SK-N-SH (cell line): ENCODE data around the gene SNX32. TPM values are rescaled to one million over a fixed set of nuclear protein-coding genes. Genes with fewer than 3 reads are reported as not detected.
A peak's percentile ranks its signal among the peaks of the same experiment; 100 is the strongest.

Experiments
- CTCF ChIA-PET: fragments of 300-600, 350-600 bp; formaldehyde crosslinking; extraction: SDS; loops from one replicate; lab custom pipeline; 2021; lab: Yijun Ruan, JAX
- POLR2A ChIA-PET: fragments of 350-600 bp; sonication (Branson Sonifier 250); formaldehyde crosslinking; extraction: SDS; loops from one replicate; lab custom pipeline; 2020; ENCODE audit warnings: antibody characterized with exemption, inconsistent platforms; lab: Yijun Ruan, JAX
- DNase-seq: peaks from one replicate; pipeline ENCODE4 v3.0.0; 2012
- H2AFZ ChIP-seq: fragments of 200-600 bp; sonication (generic); 2 replicates; pipeline ENCODE4 v1.8.1; 2016; ENCODE audit warnings: antibody characterized with exemption, mild to moderate bottlenecking, low read depth
- H3F3A ChIP-seq: fragments of 200-600 bp; sonication (generic); replicated peaks from 2 replicates; pipeline ENCODE3; 2016; ENCODE audit warnings: antibody characterized with exemption, mild to moderate bottlenecking; ENCODE audit not compliant: insufficient read depth
- H3K27ac ChIP-seq, 2 experiments: fragments of 200-500 bp in 1 of 2; fragments of 200-600 bp in 1 of 2; sonication (Bioruptor generic) in 1 of 2; sonication (generic), shearing (Covaris generic) in 1 of 2; 2 replicates each; pipeline versions ENCODE4 v1.5.1 to v1.6.1; 2014 to 2016; ENCODE audit warnings: low read depth in 2 of 2, inconsistent platforms in 1 of 2, low read length in 1 of 2, mild to moderate bottlenecking in 1 of 2, mixed read lengths in 1 of 2
- H3K27me3 ChIP-seq: fragments of 200-600 bp; sonication (generic), shearing (Covaris generic); 2 replicates; pipeline ENCODE4 v1.6.1; 2016; ENCODE audit warnings: mixed run types; ENCODE audit not compliant: insufficient read depth
- H3K36me3 ChIP-seq, 2 experiments: fragments of 200-500 bp in 1 of 2; fragments of 200-600 bp in 1 of 2; sonication (Bioruptor generic) in 1 of 2; sonication (generic) in 1 of 2; replicated peaks in 1 of 2; 2 replicates each; pipeline versions ENCODE3 to v1.5.1; 2014 to 2016; ENCODE audit warnings: low read length in 1 of 2, mild to moderate bottlenecking in 1 of 2; ENCODE audit not compliant: insufficient read depth in 2 of 2, control insufficient read depth in 1 of 2
- H3K4me1 ChIP-seq, 2 experiments: fragments of 200-500 bp in 1 of 2; fragments of 200-600 bp in 1 of 2; sonication (Bioruptor generic) in 1 of 2; sonication (generic), shearing (Covaris generic) in 1 of 2; 2 replicates each; pipeline versions ENCODE4 v1.5.1 to v1.6.1; 2014 to 2016; ENCODE audit warnings: low read depth in 1 of 2, low read length in 1 of 2, mixed run types in 1 of 2; ENCODE audit not compliant: insufficient read depth in 2 of 2, control insufficient read depth in 1 of 2
- H3K4me2 ChIP-seq: fragments of 200-600 bp; sonication (generic), shearing (Covaris generic); 2 replicates; pipeline ENCODE4 v1.6.1; 2017; ENCODE audit warnings: mixed run types
- H3K4me3 ChIP-seq, 2 experiments: fragments of 200-500 bp in 1 of 2; fragments of 200-600 bp in 1 of 2; sonication (Bioruptor generic) in 1 of 2; sonication (generic), shearing (Covaris generic) in 1 of 2; 2 replicates each; pipeline versions ENCODE4 v1.5.1 to v1.8.1; 2014 to 2016; ENCODE audit warnings: low read depth in 2 of 2, inconsistent platforms in 1 of 2, low read length in 1 of 2, mild to moderate bottlenecking in 1 of 2, mixed read lengths in 1 of 2, moderate library complexity in 1 of 2
- H3K79me2 ChIP-seq: fragments of 200-600 bp; sonication (generic); 2 replicates; pipeline ENCODE4 v1.8.1; 2017; ENCODE audit warnings: mild to moderate bottlenecking; ENCODE audit not compliant: insufficient read depth
- H3K9ac ChIP-seq: fragments of 200-600 bp; sonication (generic); 2 replicates; pipeline ENCODE4 v1.6.1; 2017; ENCODE audit warnings: mixed run types
- H3K9me2 ChIP-seq: fragments of 200-600 bp; sonication (generic); 2 replicates; pipeline ENCODE4 v1.6.1; 2017; ENCODE audit warnings: mixed run types
- H3K9me3 ChIP-seq: fragments of 200-600 bp; sonication (generic); 2 replicates; pipeline ENCODE4 v1.6.1; 2017; ENCODE audit warnings: mixed run types, mild to moderate bottlenecking, moderate library complexity
- H4K20me1 ChIP-seq: fragments of 200-600 bp; sonication (generic); 2 replicates; pipeline ENCODE4 v1.6.1; 2017; ENCODE audit warnings: mild to moderate bottlenecking, mixed run types; ENCODE audit not compliant: insufficient read depth
- EZH2phosphoT487 ChIP-seq: fragments of 200-600 bp; sonication (generic); IDR thresholded peaks from 2 replicates; pipeline ENCODE4 v1.6.1; 2017; ENCODE audit warnings: low read depth, mixed run types, mild to moderate bottlenecking, antibody characterized with exemption, moderate library complexity, borderline replicate concordance
- FOSL2 ChIP-seq: IDR thresholded peaks from 2 replicates; pipeline ENCODE4 v1.4.0; 2012; ENCODE audit warnings: low read depth, mild to moderate bottlenecking, moderate library complexity, borderline replicate concordance
- FOXJ3 ChIP-seq: sonication (generic); formaldehyde crosslinking; IDR thresholded peaks from 2 replicates; pipeline ENCODE4 v1.5.1; 2020; ENCODE audit warnings: mild to moderate bottlenecking, missing genetic modification reagents
- FOXM1 ChIP-seq: IDR thresholded peaks from 2 replicates; pipeline ENCODE4 v1.4.0; 2012; ENCODE audit warnings: low read depth, mild to moderate bottlenecking
- GABPA ChIP-seq: IDR thresholded peaks from 2 replicates; pipeline ENCODE4 v1.4.0; 2012; ENCODE audit warnings: low read depth, mild to moderate bottlenecking
- JUND ChIP-seq: IDR thresholded peaks from 2 replicates; pipeline ENCODE4 v1.4.0; 2012
- NRF1 ChIP-seq: IDR thresholded peaks from 2 replicates; pipeline ENCODE4 v1.6.1; 2012; ENCODE audit warnings: low read depth, mild to moderate bottlenecking, low read length
- POLR2AphosphoS5 ChIP-seq: IDR thresholded peaks from 2 replicates; pipeline ENCODE4 v1.6.1; 2012; ENCODE audit warnings: low read depth, low read length
- RAD21 ChIP-seq: IDR thresholded peaks from 2 replicates; pipeline ENCODE4 v1.6.1; 2012; ENCODE audit warnings: mild to moderate bottlenecking, low read length
- RXRA ChIP-seq: IDR thresholded peaks from 2 replicates; pipeline ENCODE4 v1.4.0; 2012; ENCODE audit warnings: low read depth, mild to moderate bottlenecking, borderline replicate concordance
- TEAD4 ChIP-seq: IDR thresholded peaks from 2 replicates; pipeline ENCODE4 v1.4.0; 2012; ENCODE audit warnings: mild to moderate bottlenecking, borderline replicate concordance; ENCODE audit not compliant: insufficient read depth
- WGBS: methylation state at CpG from one replicate; pipeline ENCODE4 v1.1.6; 2017; ENCODE audit warnings: low lambda C conversion rate; 5-methylcytosine and 5-hydroxymethylcytosine counted together
- polyA plus RNA-seq, 3 experiments: library from polyadenylated mRNA; depleted of rRNA; stranded (reverse); fragments of >200 nt; gene quantifications; 2 replicates each; pipeline ENCODE4 v1.2.3, GENCODE V29; 2012
- TF ChIP-seq, protein P1 (sequence below): IDR thresholded peaks from 2 replicates; pipeline ENCODE4 v1.4.0; 2012; ENCODE audit warnings: low read depth, borderline replicate concordance
- TF ChIP-seq, protein P2 (sequence below): IDR thresholded peaks from 2 replicates; pipeline ENCODE4; 2012
- TF ChIP-seq, protein P3 (sequence below): fragments of 200-600 bp; sonication (generic); IDR thresholded peaks from 2 replicates; pipeline ENCODE4 v1.6.1; 2017; ENCODE audit warnings: antibody characterized with exemption, mild to moderate bottlenecking, moderate library complexity
- TF ChIP-seq, protein P4 (sequence below): fragments of 150-350 bp; IDR thresholded peaks from 2 replicates; pipeline ENCODE4 v1.6.1; 2017; ENCODE audit warnings: antibody characterized with exemption, low read length, low read depth, borderline replicate concordance

The SNX32 gene
- polyA plus RNA-seq, 1 of the 3 experiments (the other 2 are of a cell fraction), result 1.0 TPM

DNA sequence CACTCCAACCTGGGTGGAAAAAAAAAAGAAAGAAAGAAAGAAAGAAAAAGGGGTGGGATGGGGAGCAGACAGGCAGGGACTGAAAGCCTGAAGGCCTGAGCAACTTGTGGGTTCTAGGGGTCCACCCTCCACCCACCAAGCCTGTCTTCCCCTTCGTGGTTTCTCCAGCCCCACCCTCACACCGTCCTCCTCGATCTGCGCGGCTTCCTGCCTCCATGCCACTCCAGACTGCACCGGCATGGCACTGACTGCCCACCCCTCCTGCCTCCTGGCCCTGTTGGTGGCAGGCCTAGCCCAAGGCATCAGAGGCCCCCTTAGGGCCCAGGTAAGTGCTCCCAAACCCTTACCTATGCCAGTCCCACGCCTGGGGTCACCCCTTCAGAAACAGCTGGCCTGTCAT, 45.9 kb downstream of the SNX32 start, which contains the start of gene CTSW:
TSS of gene CTSW (plus strand) at position 221 of the 400 bp plus-strand sequence. CDS start at position 239, 18 bp downstream.
- no peak within 1 kb of the TSS for H3K27ac ChIP-seq
- peaks cover 13 to 23% of the 10 kb centered on the region in 2 experiments for H3K36me3 ChIP-seq
- TF ChIP-seq, protein P1, sequence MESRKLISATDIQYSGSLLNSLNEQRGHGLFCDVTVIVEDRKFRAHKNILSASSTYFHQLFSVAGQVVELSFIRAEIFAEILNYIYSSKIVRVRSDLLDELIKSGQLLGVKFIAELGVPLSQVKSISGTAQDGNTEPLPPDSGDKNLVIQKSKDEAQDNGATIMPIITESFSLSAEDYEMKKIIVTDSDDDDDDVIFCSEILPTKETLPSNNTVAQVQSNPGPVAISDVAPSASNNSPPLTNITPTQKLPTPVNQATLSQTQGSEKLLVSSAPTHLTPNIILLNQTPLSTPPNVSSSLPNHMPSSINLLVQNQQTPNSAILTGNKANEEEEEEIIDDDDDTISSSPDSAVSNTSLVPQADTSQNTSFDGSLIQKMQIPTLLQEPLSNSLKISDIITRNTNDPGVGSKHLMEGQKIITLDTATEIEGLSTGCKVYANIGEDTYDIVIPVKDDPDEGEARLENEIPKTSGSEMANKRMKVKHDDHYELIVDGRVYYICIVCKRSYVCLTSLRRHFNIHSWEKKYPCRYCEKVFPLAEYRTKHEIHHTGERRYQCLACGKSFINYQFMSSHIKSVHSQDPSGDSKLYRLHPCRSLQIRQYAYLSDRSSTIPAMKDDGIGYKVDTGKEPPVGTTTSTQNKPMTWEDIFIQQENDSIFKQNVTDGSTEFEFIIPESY, result no peak
- no peak for TF ChIP-seq RXRA
- TF ChIP-seq, protein P2, sequence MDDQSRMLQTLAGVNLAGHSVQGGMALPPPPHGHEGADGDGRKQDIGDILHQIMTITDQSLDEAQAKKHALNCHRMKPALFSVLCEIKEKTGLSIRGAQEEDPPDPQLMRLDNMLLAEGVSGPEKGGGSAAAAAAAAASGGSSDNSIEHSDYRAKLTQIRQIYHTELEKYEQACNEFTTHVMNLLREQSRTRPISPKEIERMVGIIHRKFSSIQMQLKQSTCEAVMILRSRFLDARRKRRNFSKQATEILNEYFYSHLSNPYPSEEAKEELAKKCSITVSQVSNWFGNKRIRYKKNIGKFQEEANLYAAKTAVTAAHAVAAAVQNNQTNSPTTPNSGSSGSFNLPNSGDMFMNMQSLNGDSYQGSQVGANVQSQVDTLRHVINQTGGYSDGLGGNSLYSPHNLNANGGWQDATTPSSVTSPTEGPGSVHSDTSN, result 0 out of 2 replicates have a peak, but pooled peaks have one; percentile 2
- TF ChIP-seq, all 33 proteins: peak for 1
- Histone ChIP-seq H2AFZ (no peak within 1 kb of the TSS), H3K27me3 (no peaks in the 10 kb centered on the region), H3K9ac (no peak within 1 kb of the TSS), H3F3A (peaks cover 4% of the 10 kb centered on the region), H4K20me1 (no peaks in the 10 kb centered on the region), H3K9me3 (no peaks in the 10 kb centered on the region), H3K4me3 (no peak within 1 kb of the TSS), H3K4me2 (no peak within 1 kb of the TSS), H3K9me2 (no peaks in the 10 kb centered on the region), H3K79me2 (0 out of 2 replicates have a peak, but pooled peaks cover 7% of the 10 kb centered on the region), H3K4me1 (peaks cover 0 to 5% of the 10 kb centered on the region in 2 experiments; a peak in 1 of 4 replicates)
- POLR2A ChIA-PET, result interaction anchor here (1.3 to 2.0 kb wide), 3 partner anchors 8 to 20 kb away, joined by 3 to 6 read pairs (median 5); partner anchors contain the start of genes CCDC85B and MUS81
- WGBS, result 67% methylated on average over 7 of the region's 7 CpGs
- CTCF ChIA-PET, result interaction anchor here (0.8 to 15.2 kb wide), 4 partner anchors 8 to 1510 kb away, joined by 3 to 374 read pairs (median 142); partner anchors contain the start of genes CFL1, EFEMP2, FIBP and MUS81
- DNase-seq, result no peak

DNA sequence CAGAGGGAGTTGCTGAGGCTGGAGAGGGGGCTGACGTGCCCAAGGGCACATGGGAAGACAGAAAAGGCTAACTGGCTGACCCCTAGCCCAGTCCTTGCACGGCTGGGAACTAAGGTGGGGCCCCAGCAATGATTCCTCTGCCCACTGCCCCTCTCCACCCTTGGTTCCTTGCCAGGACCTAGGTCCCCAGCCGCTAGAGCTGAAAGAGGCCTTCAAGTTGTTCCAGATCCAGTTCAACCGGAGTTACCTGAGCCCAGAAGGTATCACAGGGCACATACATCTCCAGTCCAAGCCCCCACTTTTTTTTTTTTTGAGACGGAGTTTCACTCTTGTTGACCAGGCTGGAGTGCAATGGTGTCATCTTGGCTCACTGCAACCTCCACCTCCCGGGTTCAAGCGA, 46.3 kb downstream of the SNX32 start:
- H3K4me2 ChIP-seq, result no peak overlapping the region
- DNase-seq, result no peak
- H3K4me1 ChIP-seq, result peaks cover 0 to 8% of the 10 kb centered on the region in 2 experiments; a peak in 1 of 4 replicates
- ChIA-PET POLR2A (interaction anchor here (1.3 to 2.0 kb wide), 3 partner anchors 8 to 20 kb away, joined by 3 to 6 read pairs (median 5); partner anchors contain the start of genes CCDC85B and MUS81), CTCF (interaction anchor here (0.8 to 15.2 kb wide), 4 partner anchors 8 to 1509 kb away, joined by 3 to 374 read pairs (median 142); partner anchors contain the start of genes CFL1, EFEMP2, FIBP and MUS81)
- H3K36me3 ChIP-seq, result peaks cover 13 to 26% of the 10 kb centered on the region in 2 experiments
- H3K79me2 ChIP-seq, result peaks cover 9% of the 10 kb centered on the region; the same call in 1 of the 2 replicates
- H3F3A ChIP-seq, result peaks cover 4% of the 10 kb centered on the region
- H3K27me3 ChIP-seq, result no peaks in the 10 kb centered on the region
- H3K9ac ChIP-seq, result no peak overlapping the region
- H2AFZ ChIP-seq, result no peak overlapping the region
- H4K20me1 ChIP-seq, result no peaks in the 10 kb centered on the region
- 97% methylated on average over 5 of the region's 7 CpGs for WGBS
- H3K27ac ChIP-seq, result no peak overlapping the region
- no peaks in the 10 kb centered on the region for H3K9me2 ChIP-seq
- no peaks in the 10 kb centered on the region for H3K9me3 ChIP-seq
- no peak for TF ChIP-seq TEAD4
- TF ChIP-seq FOSL2, result no peak
- no peak for TF ChIP-seq GABPA
- TF ChIP-seq, protein P2, result no peak
- TF ChIP-seq, protein P3, sequence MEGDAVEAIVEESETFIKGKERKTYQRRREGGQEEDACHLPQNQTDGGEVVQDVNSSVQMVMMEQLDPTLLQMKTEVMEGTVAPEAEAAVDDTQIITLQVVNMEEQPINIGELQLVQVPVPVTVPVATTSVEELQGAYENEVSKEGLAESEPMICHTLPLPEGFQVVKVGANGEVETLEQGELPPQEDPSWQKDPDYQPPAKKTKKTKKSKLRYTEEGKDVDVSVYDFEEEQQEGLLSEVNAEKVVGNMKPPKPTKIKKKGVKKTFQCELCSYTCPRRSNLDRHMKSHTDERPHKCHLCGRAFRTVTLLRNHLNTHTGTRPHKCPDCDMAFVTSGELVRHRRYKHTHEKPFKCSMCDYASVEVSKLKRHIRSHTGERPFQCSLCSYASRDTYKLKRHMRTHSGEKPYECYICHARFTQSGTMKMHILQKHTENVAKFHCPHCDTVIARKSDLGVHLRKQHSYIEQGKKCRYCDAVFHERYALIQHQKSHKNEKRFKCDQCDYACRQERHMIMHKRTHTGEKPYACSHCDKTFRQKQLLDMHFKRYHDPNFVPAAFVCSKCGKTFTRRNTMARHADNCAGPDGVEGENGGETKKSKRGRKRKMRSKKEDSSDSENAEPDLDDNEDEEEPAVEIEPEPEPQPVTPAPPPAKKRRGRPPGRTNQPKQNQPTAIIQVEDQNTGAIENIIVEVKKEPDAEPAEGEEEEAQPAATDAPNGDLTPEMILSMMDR, result no peak
- TF ChIP-seq, protein P4, sequence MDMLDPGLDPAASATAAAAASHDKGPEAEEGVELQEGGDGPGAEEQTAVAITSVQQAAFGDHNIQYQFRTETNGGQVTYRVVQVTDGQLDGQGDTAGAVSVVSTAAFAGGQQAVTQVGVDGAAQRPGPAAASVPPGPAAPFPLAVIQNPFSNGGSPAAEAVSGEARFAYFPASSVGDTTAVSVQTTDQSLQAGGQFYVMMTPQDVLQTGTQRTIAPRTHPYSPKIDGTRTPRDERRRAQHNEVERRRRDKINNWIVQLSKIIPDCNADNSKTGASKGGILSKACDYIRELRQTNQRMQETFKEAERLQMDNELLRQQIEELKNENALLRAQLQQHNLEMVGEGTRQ, result no peak
- TF ChIP-seq POLR2AphosphoS5, result no peak
- TF ChIP-seq FOXM1, result no peak
- no peak for TF ChIP-seq FOXJ3 (CRISPR knock-in tag)
- no peak for TF ChIP-seq NRF1
- TF ChIP-seq JUND, result no peak
- TF ChIP-seq EZH2phosphoT487, result no peak
- TF ChIP-seq, protein P1, result no peak
- TF ChIP-seq RAD21, result no peak
- TF ChIP-seq, all 33 proteins: peak for 0
- no peak overlapping the region for H3K4me3 ChIP-seq
